Skin epidermis (tissue), 12 donors: ENCODE results near the gene DDX24.
A peak's percentile ranks its signal among the peaks of the same experiment; 100 is the strongest.

Source experiments
- H3K27ac ChIP-seq, 21 experiments: fragments of 200-600 bp; sonication (generic) in 11 of 21; one replicate each; pipeline ENCODE4 v1.5.0; 2020; ENCODE audit warnings: mild to moderate bottlenecking in 3 of 21, inconsistent platforms in 2 of 21, moderate library complexity in 2 of 21
- H3K4me3 ChIP-seq, 7 experiments: fragments of 200-600 bp; sonication (generic) in 2 of 7; one replicate each; pipeline ENCODE4 v1.5.0; 2020; ENCODE audit warnings: inconsistent platforms in 2 of 7, mild to moderate bottlenecking in 2 of 7, moderate library complexity in 1 of 7

DDX24 gene

GRCh38 chr14:94115058-94115591, 34.1 kb upstream of the DDX24 start:
- H3K4me3 ChIP-seq: no peak overlapping the region

GRCh38 chr14:94114589-94115057, 33.6 kb upstream of the DDX24 start:
- H3K4me3 ChIP-seq: no peak overlapping the region
- peak overlapping the region in 8 of 21 experiments; percentile 0 to 64 (median 47) for H3K27ac ChIP-seq

More at GRCh38 chr14:94115058-94115591, 34.1 kb upstream of the DDX24 start:
- H3K27ac ChIP-seq: peak overlapping the region in 8 of 21 experiments; percentile 5 to 64 (median 47)

DNA sequence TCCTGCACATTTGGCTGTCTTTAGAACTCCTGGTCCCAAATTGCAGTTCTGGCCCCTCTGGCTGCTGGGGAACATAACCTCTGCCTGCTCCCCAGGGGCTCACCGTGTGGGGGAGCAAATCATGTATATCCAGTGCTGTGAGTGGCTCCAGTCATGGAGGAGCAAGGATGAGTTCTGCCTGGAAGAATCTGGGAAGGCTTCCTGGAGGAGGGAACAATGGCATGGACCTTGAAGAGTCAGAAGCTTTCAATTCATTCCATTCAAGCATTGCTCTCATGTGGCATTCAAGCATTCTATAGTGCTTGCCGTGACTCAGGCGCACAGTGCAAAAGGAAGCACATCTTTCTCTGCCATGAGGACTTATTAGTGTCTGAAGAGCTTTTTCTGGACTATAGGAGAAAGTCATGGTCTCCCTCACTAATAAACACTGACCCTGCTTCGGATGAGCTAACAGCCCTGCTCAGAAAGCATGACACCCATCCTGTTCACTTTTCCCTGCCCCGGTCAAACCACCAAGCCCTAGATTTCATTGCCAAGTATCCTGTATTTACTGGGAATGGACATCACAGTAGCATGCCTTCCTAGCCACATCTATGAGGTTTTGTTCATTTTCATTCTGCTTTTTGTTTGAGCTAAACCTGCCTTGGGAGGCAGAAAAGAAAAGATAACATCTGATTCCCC, 33.0 kb upstream of the DDX24 start:
- H3K4me3 ChIP-seq: no peak overlapping the region
- peak overlapping the region in 8 of 21 experiments; percentile 0 to 95 (median 50) for H3K27ac ChIP-seq

DNA sequence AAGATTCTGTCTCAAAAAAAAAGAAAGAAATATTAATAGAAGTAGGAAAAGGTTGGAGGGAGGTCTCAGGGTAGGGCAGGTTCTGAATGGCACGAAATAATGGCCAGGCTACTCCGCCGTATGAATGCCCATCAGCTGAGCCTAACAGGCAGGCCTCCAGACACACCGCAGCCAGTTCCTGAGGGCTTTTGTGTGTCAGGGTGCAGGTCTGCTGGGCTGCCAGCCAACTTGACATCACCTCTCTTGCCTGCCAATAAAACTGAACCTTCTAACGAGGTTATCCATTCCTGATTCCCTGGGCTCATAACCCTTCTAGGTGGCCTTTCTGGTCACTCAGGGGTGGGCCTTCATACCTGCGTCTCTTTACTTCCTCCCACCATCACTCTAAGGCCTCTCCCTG, 32.5 kb upstream of the DDX24 start:
- H3K4me3 ChIP-seq: no peak overlapping the region
- H3K27ac ChIP-seq: peak overlapping the region in 7 of 21 experiments; percentile 2 to 95 (median 46)

DNA sequence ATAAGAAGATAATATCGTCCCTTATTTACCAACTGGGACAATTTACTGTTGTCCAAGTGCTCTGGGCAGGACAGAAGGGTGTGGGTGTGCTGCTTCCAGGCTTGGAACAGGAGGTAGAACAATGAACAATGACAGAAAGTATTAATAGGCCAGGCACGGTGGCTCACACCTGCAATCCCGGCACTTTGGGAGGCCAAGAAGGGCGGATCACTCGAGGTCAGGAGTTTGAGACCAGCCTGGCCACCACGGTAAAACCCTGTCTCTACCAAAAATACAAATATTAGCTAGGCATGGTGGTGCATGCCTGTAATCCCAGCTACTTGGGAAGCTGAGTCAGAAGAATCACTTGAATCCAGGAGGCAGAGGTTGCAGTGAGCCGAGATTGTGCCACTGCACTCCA, 32.1 kb upstream of the DDX24 start:
- Histone ChIP-seq H3K4me3 (peak overlapping the region in 2 of 7 experiments; percentile 49), H3K27ac (peak overlapping the region in 9 of 21 experiments; percentile 2 to 95 (median 36))

DNA sequence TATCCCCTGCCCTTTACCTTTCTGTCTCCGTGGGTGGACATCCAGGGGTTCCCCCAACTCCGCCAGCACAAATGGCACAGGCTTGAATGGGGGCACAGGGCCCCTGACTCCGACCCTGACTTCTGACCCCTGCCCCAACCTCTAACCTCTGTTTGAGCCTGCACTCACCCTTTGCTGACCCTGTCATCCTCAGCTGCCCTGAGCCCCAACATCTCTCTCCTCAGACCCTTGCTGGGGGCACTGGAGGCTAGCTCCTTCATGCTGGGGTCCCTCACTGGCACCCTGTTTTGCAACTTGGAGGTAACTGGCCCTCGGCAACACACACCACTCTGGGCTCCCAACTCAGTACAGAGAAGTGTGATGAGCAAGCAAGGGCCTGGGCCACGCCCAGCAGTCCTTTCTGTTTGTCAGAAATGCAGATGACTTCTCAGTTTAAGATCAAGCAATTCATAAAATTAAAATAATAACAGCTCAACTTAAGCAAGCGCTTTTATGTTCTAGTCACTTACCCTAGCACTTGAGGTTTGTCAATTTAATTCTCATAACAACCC, 31.6 kb upstream of the DDX24 start:
- peak overlapping the region in 8 of 21 experiments; percentile 24 to 95 (median 38) for H3K27ac ChIP-seq

DNA sequence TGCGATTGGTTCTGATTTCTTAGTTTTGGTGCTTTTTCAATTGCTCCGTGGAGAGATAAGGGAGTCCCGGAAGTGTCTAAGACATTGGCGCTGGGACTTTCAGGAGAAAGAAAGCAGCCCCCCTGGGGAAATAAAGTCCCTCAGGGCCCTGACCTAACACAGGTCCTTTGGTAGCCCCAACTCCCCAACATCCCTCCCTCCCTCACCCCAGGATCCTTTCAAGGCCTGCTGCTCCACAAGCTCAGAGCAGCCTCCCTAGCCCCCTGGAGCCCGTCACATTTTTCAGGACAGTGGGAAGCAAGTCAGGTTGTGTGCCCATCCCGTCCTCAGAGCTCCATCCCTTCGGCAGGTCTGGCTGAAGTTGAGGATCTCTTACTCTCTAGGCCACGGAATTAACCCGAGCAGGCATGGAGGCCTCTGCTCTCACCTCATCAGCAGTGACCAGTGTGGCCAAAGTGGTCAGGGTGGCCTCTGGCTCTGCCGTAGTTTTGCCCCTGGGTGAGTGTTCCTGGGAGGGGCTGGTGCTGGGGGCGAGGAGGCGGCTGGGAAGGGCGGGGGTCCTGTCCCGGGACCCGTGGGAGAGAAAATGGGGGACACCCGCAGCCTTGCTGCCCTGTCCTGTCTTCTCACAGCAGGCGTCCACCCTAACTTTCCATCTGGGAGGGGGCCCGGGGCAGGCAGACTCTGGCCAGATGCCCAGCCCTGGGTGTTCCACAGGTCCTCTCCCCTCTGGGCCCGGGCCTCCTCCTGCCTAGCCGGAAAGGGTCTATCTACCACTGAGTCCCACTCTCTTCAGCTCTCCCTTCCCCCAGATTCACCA, 30.5 kb upstream of the DDX24 start:
- H3K4me3 ChIP-seq: peak overlapping the region; percentile 30 to 49 (median 32)

More for the DNA sequence above, 31.6 kb upstream of the DDX24 start:
- H3K4me3 ChIP-seq: peak overlapping the region in 5 of 7 experiments; percentile 30 to 49 (median 36)

DNA sequence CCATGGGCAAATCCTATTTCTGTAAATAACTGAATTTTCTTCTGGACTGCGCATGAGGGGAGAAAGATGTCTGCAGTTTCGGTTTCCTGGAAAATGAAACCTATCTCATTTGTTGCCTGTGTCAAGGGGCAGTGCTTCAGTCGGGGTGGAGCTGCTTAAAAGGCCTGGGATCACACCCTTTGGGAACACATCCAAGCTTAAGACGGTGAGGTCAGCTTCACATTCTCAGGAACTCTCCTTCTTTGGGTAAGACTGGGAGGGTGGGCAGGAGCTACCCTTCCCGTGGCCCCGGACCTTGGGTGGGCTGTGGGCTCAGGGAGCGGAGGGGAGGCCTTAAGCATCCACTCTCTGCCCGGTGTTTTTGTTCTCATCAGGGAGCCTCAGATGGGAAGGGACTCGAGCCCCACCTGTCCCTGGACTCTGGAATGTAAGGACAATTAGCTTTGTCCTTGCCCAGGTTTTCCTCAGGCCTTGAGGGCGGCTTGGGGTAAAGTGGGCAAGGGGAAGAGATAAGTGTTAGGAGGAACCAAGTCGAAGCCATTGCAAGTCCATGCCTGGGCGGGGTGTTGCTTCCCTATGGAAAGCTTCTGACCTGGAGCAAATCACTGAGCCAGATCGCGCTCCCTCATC, 29.7 kb upstream of the DDX24 start, which contains the start of gene IFI27:
IFI27 (plus strand) TSS at position 185 of the 630 bp plus-strand sequence.
- Histone ChIP-seq H3K27ac (peak within 1 kb of the TSS; percentile 50 to 95 (median 75)), H3K4me3 (peak within 1 kb of the TSS; percentile 30 to 49 (median 32))

More for the DNA sequence above, 30.5 kb upstream of the DDX24 start:
- peak overlapping the region; percentile 42 to 95 (median 75) for H3K27ac ChIP-seq

DNA sequence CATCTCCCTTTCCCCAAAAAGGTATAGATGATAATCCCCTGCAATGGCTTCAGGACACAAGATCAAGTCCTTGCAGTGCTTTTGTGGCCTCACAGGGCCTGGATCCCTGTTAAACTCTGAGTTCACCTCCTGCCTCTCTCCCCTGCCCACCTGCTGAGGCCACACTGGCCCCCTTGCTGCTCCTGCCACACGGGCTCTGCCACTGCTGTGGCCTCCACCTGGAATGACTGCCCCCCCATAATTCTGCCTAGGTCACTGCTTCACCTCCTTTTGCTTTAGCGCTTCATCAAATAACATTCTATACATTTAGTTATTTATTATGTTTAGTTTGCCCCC, 28.9 kb upstream of the DDX24 start:
- peak overlapping the region in 20 of 21 experiments; percentile 30 to 95 (median 72) for H3K27ac ChIP-seq
- H3K4me3 ChIP-seq: no peak overlapping the region

- Histone ChIP-seq H3K27ac (no peak overlapping the region), H3K4me3 (no peak overlapping the region)
Observed at GRCh38 chr14:94104731-94105130, 23.7 kb upstream of the DDX24 start.

DNA sequence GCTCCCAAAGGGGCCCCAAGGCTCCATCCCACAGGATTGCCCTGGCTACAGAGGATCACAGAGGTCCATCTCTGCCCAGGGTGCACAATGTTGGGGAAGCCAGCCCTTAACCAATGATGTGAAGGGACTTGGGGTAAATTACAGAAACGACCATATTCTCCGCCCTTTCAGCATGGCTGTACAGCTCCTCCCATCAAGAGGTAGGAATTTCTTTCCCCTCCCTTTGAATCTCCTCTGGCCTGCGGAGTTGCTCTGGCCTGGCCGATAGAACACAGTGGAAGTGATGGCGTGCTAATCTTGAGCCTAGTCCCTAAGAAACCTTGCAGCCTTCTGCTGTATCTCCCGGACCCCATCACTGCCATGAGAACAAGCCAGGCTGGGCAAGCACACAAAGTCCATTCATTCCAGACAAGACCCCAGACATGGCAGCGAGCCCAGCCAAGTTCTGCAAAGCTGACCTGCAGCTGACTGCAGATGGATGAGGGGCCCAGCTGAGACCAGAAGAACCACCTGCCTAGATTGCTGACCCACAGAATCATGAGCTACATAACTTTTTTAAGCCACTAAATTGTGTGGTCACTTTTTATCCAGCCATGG, 22.6 kb upstream of the DDX24 start:
- H3K27ac ChIP-seq: no peak overlapping the region

GRCh38 chr14:94102768-94103482, 21.9 kb upstream of the DDX24 start:
- Histone ChIP-seq H3K4me3 (no peak overlapping the region), H3K27ac (no peak overlapping the region)

More for the DNA sequence above, 22.6 kb upstream of the DDX24 start:
- no peak overlapping the region for H3K4me3 ChIP-seq

- Histone ChIP-seq H3K4me3 (no peak overlapping the region), H3K27ac (no peak overlapping the region)
Observed at GRCh38 chr14:94101748-94102147, 20.7 kb upstream of the DDX24 start.

- Histone ChIP-seq H3K27ac (no peak overlapping the region), H3K4me3 (no peak overlapping the region)
Observed at GRCh38 chr14:94100847-94101246, 19.8 kb upstream of the DDX24 start.

GRCh38 chr14:94099006-94099405, 18.0 kb upstream of the DDX24 start:
- Histone ChIP-seq H3K4me3 (no peak overlapping the region), H3K27ac (no peak overlapping the region)

GRCh38 chr14:94098326-94098992, 17.5 kb upstream of the DDX24 start:
- Histone ChIP-seq H3K4me3 (no peak overlapping the region), H3K27ac (no peak overlapping the region)

- Histone ChIP-seq H3K4me3 (no peak overlapping the region), H3K27ac (no peak overlapping the region)
Observed at GRCh38 chr14:94097091-94097490, 16.1 kb upstream of the DDX24 start.

DNA sequence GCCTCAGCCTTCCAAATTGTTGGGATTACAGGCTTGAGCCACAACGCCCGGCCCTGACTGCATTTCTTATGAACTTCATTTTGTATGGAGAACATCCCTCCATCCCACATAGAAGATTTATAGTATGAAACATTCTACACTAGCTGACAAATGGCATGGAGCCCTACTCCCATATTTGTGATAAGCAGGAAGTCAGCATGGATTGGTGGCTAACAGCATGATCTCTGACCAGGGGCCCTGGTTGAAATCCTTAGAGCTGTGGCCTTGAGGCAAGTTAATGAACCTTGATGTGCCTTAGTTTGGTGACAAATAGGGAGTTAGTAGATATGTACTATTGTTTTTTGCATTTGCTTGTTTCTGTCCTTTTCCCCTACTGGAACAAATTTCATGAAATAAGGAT, 12.4 kb upstream of the DDX24 start:
- Histone ChIP-seq H3K27ac (no peak overlapping the region), H3K4me3 (no peak overlapping the region)
